ENCODE results near the gene TNFRSF12A. TPM values are rescaled to one million over a fixed set of nuclear protein-coding genes. Genes with fewer than 3 reads are reported as not detected.

TNFRSF12A gene
- total RNA-seq, 1 donor from 2014 or later = 66.2 TPM

DNA sequence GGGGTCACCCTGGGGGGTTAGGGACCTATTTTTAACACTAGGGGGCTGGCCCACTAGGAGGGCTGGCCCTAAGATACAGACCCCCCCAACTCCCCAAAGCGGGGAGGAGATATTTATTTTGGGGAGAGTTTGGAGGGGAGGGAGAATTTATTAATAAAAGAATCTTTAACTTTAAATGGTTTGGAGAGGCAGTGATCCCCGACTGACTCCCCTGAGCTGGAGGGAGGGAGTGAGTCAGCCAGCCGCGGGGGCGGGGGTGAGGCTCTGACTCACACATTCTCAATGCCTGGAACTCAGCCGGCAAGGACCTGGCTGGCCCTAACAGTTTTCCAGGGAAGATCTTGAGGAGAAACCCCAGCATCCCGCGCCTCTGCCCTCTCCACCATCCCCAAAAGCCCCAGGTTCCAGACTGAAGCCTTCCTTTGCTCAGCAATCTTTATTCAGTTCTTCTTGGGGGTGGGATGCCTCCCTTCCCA, 2.1 kb downstream of the TNFRSF12A start:
- H3K4me1 ChIP-seq = peaks cover 62% of the 10 kb centered on the region
- H3K27ac ChIP-seq (replicated peaks) = peak overlapping the region; percentile 98
- peaks cover 22% of the 10 kb centered on the region for H3K36me3 ChIP-seq
- intact Hi-C loops (cut with micrococcal nuclease) = no loop called here
- no peaks in the 10 kb centered on the region for H3K9me3 ChIP-seq (replicated peaks)
- peaks cover 20% of the 10 kb centered on the region for H3K27me3 ChIP-seq (ENCODE audit: low read depth)
- TF ChIP-seq, protein P1, sequence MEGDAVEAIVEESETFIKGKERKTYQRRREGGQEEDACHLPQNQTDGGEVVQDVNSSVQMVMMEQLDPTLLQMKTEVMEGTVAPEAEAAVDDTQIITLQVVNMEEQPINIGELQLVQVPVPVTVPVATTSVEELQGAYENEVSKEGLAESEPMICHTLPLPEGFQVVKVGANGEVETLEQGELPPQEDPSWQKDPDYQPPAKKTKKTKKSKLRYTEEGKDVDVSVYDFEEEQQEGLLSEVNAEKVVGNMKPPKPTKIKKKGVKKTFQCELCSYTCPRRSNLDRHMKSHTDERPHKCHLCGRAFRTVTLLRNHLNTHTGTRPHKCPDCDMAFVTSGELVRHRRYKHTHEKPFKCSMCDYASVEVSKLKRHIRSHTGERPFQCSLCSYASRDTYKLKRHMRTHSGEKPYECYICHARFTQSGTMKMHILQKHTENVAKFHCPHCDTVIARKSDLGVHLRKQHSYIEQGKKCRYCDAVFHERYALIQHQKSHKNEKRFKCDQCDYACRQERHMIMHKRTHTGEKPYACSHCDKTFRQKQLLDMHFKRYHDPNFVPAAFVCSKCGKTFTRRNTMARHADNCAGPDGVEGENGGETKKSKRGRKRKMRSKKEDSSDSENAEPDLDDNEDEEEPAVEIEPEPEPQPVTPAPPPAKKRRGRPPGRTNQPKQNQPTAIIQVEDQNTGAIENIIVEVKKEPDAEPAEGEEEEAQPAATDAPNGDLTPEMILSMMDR (IDR thresholded peaks at IDR 0.05; ENCODE audit: borderline replicate concordance) = no peak
- peak overlapping the region; percentile 83 for H3K4me3 ChIP-seq
- peak; percentile 88 for DNase-seq

DNA sequence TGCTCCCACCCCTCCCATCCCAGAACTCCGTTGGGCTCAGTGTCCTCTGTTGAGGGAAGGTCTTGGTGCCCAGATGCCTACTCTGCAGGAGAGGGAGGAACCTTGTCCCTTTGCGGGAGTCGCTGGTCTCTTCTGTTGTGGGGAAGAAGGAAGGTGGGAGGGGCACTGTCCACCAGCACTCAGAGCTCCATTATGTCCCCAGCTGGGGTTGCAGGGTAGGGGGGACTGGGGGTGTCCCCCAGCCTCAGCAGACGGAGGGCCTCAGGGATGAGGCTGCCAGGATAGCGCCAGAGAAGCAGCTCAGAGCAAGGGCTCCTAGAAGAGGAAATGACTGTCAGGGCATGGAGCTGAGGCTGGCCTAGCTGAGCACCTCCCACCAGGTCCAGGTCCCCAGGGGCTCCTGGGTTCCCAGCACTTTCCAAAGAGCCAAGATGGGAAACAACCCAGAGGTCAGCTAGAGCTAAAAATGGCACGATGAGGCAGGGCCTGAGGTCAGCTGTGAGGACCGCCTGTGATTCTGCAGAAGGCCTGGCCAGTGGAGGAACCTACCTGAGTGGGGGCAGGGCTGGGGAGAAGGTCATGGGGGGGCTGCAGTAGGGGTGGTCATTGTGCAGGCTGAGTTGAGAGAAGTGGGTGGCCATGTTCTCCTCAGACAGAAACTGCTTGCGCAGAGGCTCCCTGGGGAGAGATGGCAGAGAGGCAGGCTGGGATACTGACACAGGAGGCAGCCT, 2.7 kb downstream of the TNFRSF12A start:
- H3K4me1 ChIP-seq = peaks cover 63% of the 10 kb centered on the region
- H3K4me3 ChIP-seq = peak overlapping the region; percentile 83
- TF ChIP-seq, protein P1 (IDR thresholded peaks at IDR 0.05; ENCODE audit: borderline replicate concordance) = no peak
- peak overlapping the region; percentile 98 for H3K27ac ChIP-seq (replicated peaks)
- H3K36me3 ChIP-seq = peaks cover 23% of the 10 kb centered on the region
- no peaks in the 10 kb centered on the region for H3K9me3 ChIP-seq (replicated peaks)
- intact Hi-C loops (cut with micrococcal nuclease) = no loop called here
- H3K27me3 ChIP-seq (ENCODE audit: low read depth) = peaks cover 14% of the 10 kb centered on the region
- no peak for DNase-seq

DNA sequence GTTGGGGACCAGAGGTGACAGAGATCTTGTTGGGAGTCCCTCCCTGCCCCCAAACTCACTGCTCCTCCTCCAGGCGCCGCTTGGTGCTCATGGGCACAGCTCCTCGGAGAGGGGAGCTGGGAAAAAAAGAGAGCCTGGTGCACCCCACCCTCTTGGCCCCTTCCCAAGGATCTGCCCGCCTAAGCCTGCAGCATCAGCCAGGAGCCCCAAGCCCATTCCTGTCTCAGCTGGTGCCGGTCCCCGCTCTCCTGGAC, 3.2 kb downstream of the TNFRSF12A start:
- Histone ChIP-seq H3K9me3 (replicated peaks) (no peaks in the 10 kb centered on the region), H3K27me3 (ENCODE audit: low read depth) (peaks cover 9% of the 10 kb centered on the region), H3K4me3 (peak overlapping the region; percentile 83), H3K4me1 (peaks cover 63% of the 10 kb centered on the region), H3K27ac (replicated peaks) (peak overlapping the region; percentile 98), H3K36me3 (peaks cover 23% of the 10 kb centered on the region)
- DNase-seq = peak; percentile 47
- TF ChIP-seq, protein P1 (IDR thresholded peaks at IDR 0.05; ENCODE audit: borderline replicate concordance) = no peak
- intact Hi-C loops (cut with micrococcal nuclease) = no loop called here

DNA sequence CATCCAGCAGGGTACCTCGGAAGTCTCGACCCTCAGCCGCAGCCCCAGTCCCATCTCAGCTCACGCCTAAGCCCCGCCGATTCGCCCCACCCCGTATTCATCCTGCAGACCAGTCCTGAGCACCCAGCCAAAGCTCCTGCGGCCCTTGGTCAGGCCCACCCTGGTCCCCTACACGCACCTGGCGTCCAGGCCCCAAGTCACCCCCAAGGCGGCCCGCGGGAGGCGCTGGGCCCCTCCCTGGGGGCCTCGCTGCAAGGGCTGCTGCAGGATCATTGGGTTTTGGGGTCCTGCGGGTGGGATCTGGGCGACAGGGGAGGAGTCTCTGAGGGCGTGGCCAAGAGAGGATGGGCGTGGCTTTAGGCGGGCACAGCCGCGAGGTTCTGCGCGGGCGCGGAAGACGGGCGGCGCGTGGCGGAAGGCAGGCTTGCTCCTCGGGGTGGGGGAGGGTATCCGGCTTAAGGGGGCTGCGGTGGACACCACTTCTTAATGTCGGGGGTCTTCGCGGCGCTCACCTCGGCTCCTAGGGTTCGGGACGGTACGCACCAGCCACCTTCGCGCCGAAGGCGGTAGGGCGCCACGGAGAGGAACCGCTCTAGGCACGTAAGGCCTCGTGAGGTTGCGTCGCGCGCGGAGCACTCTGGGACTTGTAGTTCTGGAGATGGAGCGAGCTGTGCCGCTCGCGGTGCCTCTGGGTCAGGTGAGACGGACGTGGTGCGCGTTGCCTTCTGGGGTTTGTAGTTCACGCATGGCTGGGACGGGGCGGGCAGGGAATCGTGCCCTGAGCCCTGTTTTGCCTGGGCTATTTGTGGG, 3.7 kb downstream of the TNFRSF12A start, which contains the start of the genes HCFC1R1 and THOC6:
HCFC1R1 (minus strand) TSS at position 274 of the 810 bp plus-strand sequence; CDS start at position 273, 1 bp downstream.
THOC6 (plus strand) TSS at position 367 of the 810 bp plus-strand sequence; CDS start at position 659, 292 bp downstream.
- peak within 1 kb of the TSS; percentile 98 for H3K27ac ChIP-seq (replicated peaks)
- H3K9me3 ChIP-seq (replicated peaks) = no peaks in the 10 kb centered on the region
- TF ChIP-seq, protein P1 (IDR thresholded peaks at IDR 0.05; ENCODE audit: borderline replicate concordance) = no peak
- DNase-seq = peak; percentile 97
- intact Hi-C loops (cut with micrococcal nuclease) = no loop called here
- H3K4me3 ChIP-seq = peak within 1 kb of the TSS; percentile 83
- H3K4me1 ChIP-seq = peaks cover 66% of the 10 kb centered on the region
- H3K36me3 ChIP-seq = peaks cover 23% of the 10 kb centered on the region
- peaks cover 7% of the 10 kb centered on the region for H3K27me3 ChIP-seq (ENCODE audit: low read depth)

DNA sequence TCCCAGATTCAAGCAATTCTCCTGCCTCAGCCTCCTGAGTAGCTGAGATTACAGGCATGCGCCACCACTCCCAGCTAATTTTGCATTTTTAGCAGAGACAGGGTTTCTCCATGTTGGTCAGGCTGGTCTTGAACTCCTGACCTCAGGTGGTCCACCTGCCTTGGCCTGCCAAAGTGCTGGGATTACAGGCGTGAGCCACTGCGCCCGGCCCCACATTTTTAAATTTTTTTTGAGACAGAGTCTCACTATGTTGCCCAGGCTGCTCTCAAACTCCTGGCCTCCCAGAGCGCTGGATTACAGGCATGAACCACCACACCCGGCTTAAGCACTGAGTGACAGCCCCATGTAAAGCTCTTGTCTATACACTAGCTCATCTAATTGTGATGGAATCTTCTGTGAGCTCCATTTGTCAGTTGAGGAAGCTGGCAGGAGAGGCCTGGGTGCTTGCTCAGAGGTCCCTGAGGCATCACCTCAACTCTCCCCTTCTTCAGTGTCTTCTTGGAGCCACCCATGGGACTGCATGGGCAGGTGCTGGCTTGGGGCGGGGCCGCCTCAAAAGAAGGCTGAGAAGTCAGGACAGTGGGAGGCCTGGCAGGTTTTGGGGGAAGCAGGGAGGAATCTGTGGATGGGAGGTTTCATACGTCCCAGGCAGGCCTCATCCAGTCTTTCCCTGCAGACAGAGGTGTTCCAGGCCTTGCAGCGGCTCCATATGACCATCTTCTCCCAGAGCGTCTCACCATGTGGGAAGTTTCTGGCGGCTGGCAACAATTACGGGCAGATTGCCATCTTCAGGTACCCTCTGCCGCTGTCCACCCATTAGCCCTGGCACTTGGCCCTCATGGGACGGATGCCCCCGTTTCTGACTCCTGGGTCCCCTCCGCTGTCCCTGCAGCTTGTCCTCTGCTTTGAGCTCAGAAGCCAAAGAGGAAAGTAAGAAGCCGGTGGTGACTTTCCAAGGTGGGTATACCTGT, 5.1 kb downstream of the TNFRSF12A start:
- intact Hi-C loops (cut with micrococcal nuclease) = no loop called here
- Histone ChIP-seq H3K4me1 (peaks cover 67% of the 10 kb centered on the region), H3K27me3 (ENCODE audit: low read depth) (peaks cover 18% of the 10 kb centered on the region), H3K27ac (replicated peaks) (no peak overlapping the region), H3K36me3 (peaks cover 23% of the 10 kb centered on the region), H3K4me3 (no peak overlapping the region), H3K9me3 (replicated peaks) (no peaks in the 10 kb centered on the region)
- TF ChIP-seq, protein P1 (IDR thresholded peaks at IDR 0.05; ENCODE audit: borderline replicate concordance) = no peak
- DNase-seq = no peak
